A549 (cell line): ENCODE measurements around the gene STX18.

Experiments
- CEBPB ChIP-seq, 2 experiments: fragments of >200 bp in 1 of 2; sonication (Bioruptor Twin) in 1 of 2; formaldehyde crosslinking in 1 of 2; IDR thresholded peaks; 2 replicates each; pipeline ENCODE4 v1.6.1; 2012 to 2016
- CTCF ChIP-seq: fragments of >200 bp; sonication (Bioruptor Twin); formaldehyde crosslinking; IDR thresholded peaks from 3 replicates; pipeline ENCODE4 v1.5.1; 2016
- EP300 ChIP-seq, 2 experiments: fragments of >200 bp; sonication (Bioruptor Twin); formaldehyde crosslinking; IDR thresholded peaks; 2 replicates in 1 of 2; 3 replicates in 1 of 2; pipeline ENCODE4 v1.6.1; 2016 to 2017
- KDM5A ChIP-seq: fragments of 200-600 bp; sonication (generic); IDR thresholded peaks from 2 replicates; pipeline ENCODE4 v1.6.1; 2016; ENCODE audit warnings: antibody characterized with exemption, mild to moderate bottlenecking
- MYC ChIP-seq: IDR thresholded peaks from 2 replicates; pipeline ENCODE4 v1.6.1; 2012; ENCODE audit warnings: mild to moderate bottlenecking, inconsistent platforms, low read length, improper control_type of control experiment, borderline replicate concordance

- TF ChIP-seq EP300 (IDR thresholded peaks at IDR 0.05): no peak
- TF ChIP-seq CTCF: no peak
- no peak for TF ChIP-seq MYC
- TF ChIP-seq CEBPB (IDR thresholded peaks at IDR 0.05): no peak
- TF ChIP-seq KDM5A: no peak
These were observed 18.3 kb upstream of the STX18 start for GRCh38 chr4:4560136-4560535.
